ENCODE results near the gene SLC39A11.

SLC39A11 gene

DNA sequence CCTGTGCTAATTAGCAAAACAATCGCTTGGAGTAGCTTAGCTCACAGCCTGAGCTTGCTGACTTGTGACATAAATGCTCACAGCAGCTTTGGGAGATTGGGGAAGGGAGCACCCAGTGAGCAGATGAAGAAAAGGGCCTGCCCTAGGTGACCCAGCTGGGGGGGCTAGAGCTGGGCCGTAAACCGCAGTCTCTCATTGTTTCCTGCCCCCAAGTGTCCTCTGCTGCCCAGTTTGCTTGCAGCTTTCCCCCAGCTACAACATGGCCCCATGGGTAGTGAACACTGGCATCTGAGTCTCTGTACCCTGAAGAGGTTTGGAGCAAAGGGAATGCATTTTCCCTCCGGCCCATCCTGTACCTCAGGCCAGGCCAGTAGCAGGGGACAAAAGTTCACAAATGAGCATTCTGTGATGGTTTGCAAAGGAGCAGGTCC lies 349.4 kb downstream of the SLC39A11 start:
- TF ChIP-seq, protein P1, sequence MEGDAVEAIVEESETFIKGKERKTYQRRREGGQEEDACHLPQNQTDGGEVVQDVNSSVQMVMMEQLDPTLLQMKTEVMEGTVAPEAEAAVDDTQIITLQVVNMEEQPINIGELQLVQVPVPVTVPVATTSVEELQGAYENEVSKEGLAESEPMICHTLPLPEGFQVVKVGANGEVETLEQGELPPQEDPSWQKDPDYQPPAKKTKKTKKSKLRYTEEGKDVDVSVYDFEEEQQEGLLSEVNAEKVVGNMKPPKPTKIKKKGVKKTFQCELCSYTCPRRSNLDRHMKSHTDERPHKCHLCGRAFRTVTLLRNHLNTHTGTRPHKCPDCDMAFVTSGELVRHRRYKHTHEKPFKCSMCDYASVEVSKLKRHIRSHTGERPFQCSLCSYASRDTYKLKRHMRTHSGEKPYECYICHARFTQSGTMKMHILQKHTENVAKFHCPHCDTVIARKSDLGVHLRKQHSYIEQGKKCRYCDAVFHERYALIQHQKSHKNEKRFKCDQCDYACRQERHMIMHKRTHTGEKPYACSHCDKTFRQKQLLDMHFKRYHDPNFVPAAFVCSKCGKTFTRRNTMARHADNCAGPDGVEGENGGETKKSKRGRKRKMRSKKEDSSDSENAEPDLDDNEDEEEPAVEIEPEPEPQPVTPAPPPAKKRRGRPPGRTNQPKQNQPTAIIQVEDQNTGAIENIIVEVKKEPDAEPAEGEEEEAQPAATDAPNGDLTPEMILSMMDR (conservative IDR thresholded peaks at IDR 0.05; ENCODE audit: low read length) = no peak
- no peak overlapping the region for H3K4me3 ChIP-seq (ENCODE audit: low read length)
- DNase-seq (ENCODE audit: low read depth) = no peak

DNA sequence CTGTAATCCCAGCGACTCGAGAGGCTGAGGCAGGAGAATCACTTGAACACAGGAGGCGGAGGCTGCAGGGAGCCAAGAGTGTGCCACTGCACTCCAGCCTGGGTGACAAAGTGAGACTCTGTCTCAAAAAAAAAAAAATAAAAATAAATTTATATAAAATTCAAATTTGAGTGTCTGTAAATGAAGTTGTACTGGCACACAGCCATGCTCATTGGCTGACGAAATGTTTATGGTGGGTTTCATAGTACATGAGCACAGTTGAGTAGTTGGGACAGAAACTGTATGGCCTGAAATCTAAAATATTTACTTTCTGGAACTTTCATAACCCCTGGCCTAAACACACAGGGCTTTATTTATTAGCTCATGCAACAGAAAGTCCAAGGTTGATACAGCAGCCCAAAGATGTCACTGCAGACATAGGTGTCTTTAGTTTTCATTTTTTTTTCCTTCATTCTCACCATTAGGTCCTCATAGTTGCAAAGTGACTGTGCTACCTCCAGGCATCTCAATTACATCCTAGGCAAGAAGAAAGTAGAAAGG lies 355.3 kb downstream of the SLC39A11 start:
- TF ChIP-seq, protein P1 (conservative IDR thresholded peaks at IDR 0.05; ENCODE audit: low read length) = no peak

DNA sequence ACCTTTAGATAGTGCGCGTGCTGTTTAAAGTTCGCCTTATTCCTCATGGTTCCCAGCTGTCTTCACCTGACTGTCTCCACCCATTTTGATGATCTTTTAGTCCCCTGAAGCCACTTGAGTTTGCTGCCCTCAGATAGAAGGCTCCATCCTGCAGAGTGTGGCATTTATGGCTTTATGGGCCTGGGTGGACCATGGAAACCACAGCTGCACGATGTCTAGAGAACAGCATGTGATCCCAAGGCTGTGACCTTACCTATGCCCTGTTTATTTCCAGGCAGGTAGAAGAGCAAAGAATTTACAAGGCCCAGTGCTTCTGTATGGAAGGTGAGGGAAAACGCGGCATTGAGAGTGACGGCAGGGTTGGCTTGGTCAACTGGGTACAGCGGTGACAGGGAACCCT lies 356.9 kb downstream of the SLC39A11 start:
- DNase-seq (ENCODE audit: low read depth) = no peak
- TF ChIP-seq, protein P1 (conservative IDR thresholded peaks at IDR 0.05; ENCODE audit: low read length) = no peak
- H3K4me3 ChIP-seq (ENCODE audit: low read length) = no peak overlapping the region

More for the DNA sequence above, 355.3 kb downstream of the SLC39A11 start:
- no peak overlapping the region for H3K4me3 ChIP-seq (ENCODE audit: low read length)
- DNase-seq (ENCODE audit: low read depth) = no peak

DNA sequence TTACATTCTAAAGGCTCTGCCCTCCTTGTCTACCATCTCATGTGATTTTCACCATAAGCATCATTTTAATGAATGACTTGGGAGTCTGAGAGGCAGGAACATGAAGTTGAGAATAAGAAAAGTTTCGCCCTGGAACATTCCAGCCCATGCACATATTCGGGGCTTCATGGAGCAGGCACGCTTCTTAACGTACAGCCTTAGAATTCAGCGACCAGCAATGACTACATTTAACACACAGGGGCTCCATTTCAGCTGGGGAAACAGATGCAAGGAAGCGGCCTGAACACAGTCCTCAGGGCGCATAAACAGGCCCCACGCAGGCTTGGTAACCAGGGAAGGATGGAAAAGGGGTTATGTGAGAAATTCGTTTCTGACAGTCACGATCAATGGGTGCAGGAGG lies 357.4 kb downstream of the SLC39A11 start:
- H3K4me3 ChIP-seq (ENCODE audit: low read length) = no peak overlapping the region
- TF ChIP-seq, protein P1 (conservative IDR thresholded peaks at IDR 0.05; ENCODE audit: low read length) = no peak
- DNase-seq (ENCODE audit: low read depth) = no peak

DNA sequence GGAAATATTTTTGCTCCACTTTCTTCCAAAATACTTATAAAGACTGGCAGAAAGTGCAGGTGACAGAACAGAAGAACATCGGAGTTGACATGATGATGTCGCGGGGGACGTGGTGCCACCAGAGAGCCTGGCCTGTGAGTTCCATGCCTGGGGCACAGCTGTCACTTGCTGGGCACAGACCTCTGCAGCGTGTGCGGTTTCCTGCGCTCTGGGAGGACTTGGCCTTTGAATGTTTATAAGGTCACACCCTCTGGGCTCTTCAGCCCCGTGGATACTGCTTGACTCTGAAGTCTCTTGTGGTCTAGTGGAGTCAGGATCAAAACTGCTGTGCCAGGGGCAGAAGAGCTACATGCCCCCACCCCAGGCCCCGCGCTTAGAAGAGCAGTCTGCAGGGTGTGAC lies 357.9 kb downstream of the SLC39A11 start:
- no peak overlapping the region for H3K4me3 ChIP-seq (ENCODE audit: low read length)
- DNase-seq (ENCODE audit: low read depth) = no peak
- TF ChIP-seq, protein P1 (conservative IDR thresholded peaks at IDR 0.05; ENCODE audit: low read length) = no peak

DNA sequence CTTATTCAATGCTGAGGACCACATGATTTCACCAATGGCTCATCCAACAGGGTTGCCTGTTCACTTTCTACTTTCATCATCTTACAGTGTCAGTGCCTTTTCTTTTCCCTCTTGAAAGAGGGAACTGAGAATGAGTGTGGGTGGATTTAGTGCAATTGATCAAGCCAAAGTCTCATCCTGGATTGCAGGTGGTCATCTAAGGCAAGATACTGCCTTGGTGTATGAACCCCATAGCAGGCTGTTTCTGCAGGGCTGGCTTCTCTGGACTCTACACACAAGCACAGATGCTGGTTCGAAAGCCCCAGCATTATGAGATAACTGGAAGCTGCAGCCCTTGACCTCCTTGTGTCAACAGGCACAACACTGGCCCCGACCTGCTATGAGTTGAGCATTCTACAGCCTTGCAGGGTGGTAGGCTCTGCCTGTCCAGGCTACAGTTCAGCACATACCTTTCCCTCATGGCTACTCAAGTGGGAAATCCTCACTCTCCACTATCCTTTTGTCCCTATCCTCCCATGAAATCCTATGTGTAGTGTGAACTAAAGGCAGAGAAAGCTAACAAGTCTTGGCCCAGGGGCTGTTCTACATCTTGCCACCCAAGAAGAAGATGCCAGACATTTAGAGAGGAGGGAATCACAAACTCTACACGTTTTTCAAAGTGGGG lies 358.7 kb downstream of the SLC39A11 start:
- TF ChIP-seq, protein P1 (conservative IDR thresholded peaks at IDR 0.05; ENCODE audit: low read length) = no peak
- H3K4me3 ChIP-seq (ENCODE audit: low read length) = no peak overlapping the region
- DNase-seq (ENCODE audit: low read depth) = no peak
